Omental fat pad (tissue), 4 donors: ENCODE measurements around the gene POLK. TPM values are rescaled to one million over a fixed set of nuclear protein-coding genes. Genes with fewer than 3 reads are reported as not detected.

Source experiments
- ATAC-seq: fragments of 150-250 bp; one replicate; pipeline ENCODE4 v1.9.1; 2016; ENCODE audit warnings: mild to moderate bottlenecking, moderate library complexity; ENCODE audit not compliant: low FRiP score
- DNase-seq: peaks from one replicate; pipeline ENCODE4 v3.0.0-alpha.2; 2019; ENCODE audit warnings: low spot score
- CTCF ChIP-seq, 3 donors: fragments of 450-650 bp; IDR thresholded peaks; one replicate each; pipeline ENCODE4 v1.5.1; 2016 to 2017; ENCODE audit warnings: antibody characterized with exemption in 3 of 3, mild to moderate bottlenecking in 3 of 3, moderate library complexity in 2 of 3
- total RNA-seq, 4 donors: library from RNA; depleted of rRNA; stranded (reverse); fragments of >200 nt; gene quantifications; one replicate each; pipeline ENCODE4 v1.1.0, GENCODE V29; 2016

POLK gene
- total RNA-seq, 4 donors from 2014 or later, result 32.2 to 51.4 (median 37.0) TPM

DNA sequence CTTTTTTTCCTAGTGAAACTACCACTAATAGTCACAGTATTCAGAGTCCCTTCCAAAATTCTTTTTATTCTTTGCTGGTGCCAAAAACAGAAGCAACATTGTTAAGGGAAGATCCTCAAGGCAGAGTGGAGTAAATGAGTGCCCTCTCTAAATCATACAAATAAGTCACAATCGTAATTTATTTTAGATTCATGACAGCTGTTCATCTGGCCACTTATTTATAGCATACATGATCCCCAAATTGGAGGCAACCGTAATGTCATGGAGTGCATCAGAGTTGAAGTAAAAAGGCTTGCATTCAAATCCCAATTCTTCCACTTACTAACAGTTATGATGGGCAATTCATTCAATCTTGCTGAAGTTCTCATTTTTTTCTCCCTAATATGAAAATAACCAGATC lies 33.4 kb downstream of the POLK start:
- DNase-seq (no peak), ATAC-seq (no peak)
- no peak for TF ChIP-seq CTCF (IDR thresholded peaks at IDR 0.05)

DNA sequence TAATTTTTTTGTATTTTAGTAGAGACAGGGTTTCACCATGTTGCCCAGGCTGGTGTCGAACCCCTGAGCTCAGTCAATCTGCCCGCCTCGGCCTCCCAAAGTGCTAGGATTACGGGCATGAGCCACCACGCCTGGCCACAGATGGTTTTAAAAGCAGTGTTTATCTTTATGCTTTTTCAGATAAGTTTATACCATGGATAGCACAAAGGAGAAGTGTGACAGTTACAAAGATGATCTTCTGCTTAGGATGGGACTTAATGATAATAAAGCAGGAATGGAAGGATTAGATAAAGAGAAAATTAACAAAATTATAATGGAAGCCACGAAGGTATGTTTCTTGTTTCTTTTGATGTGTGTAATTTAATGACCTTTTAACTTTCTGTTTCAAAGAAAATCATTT lies 35.1 kb downstream of the POLK start:
- no peak for DNase-seq
- TF ChIP-seq CTCF (IDR thresholded peaks at IDR 0.05), result no peak
- no peak for ATAC-seq

DNA sequence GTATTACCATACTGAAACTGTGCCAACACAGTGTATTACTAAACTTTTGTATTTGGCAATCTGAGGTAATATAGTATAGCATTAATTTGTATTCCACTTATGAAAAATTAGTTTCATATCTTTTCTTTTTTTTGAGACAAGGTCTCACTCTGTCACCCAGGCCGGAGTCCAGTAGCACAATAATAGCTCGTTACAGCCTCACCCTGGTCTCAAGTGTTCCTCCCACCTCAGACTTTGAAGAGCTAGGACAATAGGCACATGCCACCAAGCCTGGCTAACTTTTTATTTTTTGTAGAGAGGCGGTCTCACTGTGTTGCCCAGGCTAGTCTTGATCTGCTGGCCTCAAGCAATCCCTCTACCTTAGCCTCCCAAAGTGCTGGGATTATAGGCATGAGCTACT lies 36.1 kb downstream of the POLK start:
- no peak for ATAC-seq
- DNase-seq, result no peak
- TF ChIP-seq CTCF (IDR thresholded peaks at IDR 0.05), result no peak

GRCh38 chr5:75550597-75550996 lies 38.9 kb downstream of the POLK start:
- DNase-seq (no peak), ATAC-seq (no peak)
- TF ChIP-seq CTCF (IDR thresholded peaks at IDR 0.05), result no peak

GRCh38 chr5:75551471-75551870 lies 39.8 kb downstream of the POLK start:
- TF ChIP-seq CTCF (IDR thresholded peaks at IDR 0.05), result no peak

GRCh38 chr5:75552764-75553163 lies 41.1 kb downstream of the POLK start:
- no peak for TF ChIP-seq CTCF (IDR thresholded peaks at IDR 0.05)
- ATAC-seq, result no peak
- DNase-seq, result no peak

More at GRCh38 chr5:75551471-75551870, 39.8 kb downstream of the POLK start:
- DNase-seq (no peak), ATAC-seq (no peak)

DNA sequence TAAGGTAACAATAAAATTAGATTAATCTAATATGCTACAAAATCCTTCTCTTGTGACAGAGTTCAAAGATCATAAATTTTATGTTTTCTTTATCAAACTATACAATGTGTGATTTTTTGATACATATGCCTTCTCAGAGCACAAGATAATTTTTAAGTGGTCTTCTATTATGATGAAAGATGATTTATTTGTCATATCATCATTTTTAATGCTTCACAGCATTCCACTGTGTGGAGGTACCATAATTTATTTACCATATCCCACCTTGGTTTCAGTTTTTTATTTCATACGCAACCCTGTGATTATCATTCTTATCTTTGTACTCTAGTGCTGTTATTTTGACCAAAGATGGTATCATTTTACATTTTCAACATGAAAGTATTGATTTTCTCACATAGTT lies 41.7 kb downstream of the POLK start:
- ATAC-seq (no peak), DNase-seq (no peak)
- no peak for TF ChIP-seq CTCF (IDR thresholded peaks at IDR 0.05)
